ENCODE data around the gene DPP7.
"Not testable (repeated sequence)": the region's sequence is repeated elsewhere in the genome, so short reads cannot be mapped to it uniquely, and the experiment has no call there.

DPP7 gene

DNA sequence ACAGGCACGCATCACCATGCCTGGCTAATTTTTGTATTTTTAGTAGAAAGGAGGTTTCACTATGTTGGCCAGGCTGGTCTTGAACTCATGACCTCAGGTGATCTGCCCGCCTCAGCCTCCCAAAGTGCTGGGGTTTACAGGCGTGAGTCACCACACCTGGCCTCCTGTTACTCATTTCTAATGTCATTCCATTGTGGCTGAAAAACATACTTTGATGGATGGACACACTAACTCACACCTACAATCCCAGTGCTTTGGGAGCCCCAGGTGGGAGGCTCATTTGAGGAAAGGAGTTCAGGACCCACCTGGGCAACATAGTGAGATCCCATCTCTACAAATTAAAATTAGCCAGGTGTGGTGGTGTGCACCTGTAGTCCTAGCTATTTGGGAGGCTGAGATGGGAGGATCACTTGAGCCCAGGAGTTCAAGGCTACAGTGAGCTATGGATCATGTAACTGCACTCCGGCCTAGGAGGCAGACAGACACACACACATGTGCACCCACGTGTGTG is 9.5 kb upstream of the DPP7 start:
- not testable (repeated sequence) for H3K9ac ChIP-seq (ENCODE audit: low read length); H3K9me3 ChIP-seq (ENCODE audit: low read length); H3K4me1 ChIP-seq (ENCODE audit: insufficient read depth, low read length); H3K36me3 ChIP-seq (ENCODE audit: insufficient read depth, low read length); H3K4me3 ChIP-seq (ENCODE audit: low read depth in 1 of 2, low read length in 2 of 2); H3K27me3 ChIP-seq (ENCODE audit: control insufficient read depth in 1 of 2, insufficient read depth in 2 of 2, low read length in 2 of 2); H3K27ac ChIP-seq (ENCODE audit: low read depth, low read length)

DNA sequence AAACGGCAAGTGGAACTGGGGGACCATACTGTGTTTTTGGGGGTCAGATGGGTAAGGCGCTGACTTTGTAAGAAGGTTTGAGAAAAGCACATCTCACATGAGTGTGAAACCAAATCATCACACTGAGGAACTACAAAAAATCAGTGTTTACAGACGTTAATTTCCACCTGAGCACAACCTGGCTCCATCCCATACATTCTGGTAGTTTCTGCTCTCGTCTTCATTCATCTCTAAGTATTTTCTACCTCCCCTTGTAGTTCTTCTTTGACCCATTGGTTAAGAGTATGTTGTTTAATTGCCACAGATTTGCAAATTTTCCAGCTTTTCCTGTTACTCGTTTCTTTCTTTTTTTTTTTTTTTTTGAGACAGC is 8.9 kb upstream of the DPP7 start:
- H3K9me3 ChIP-seq (ENCODE audit: low read length) = no peaks in the 10 kb centered on the region
- no peaks in the 10 kb centered on the region for H3K36me3 ChIP-seq (ENCODE audit: insufficient read depth, low read length)
- no peaks in the 10 kb centered on the region for H3K27me3 ChIP-seq (ENCODE audit: control insufficient read depth in 1 of 2, insufficient read depth in 2 of 2, low read length in 2 of 2)
- H3K9ac ChIP-seq (ENCODE audit: low read length) = no peak overlapping the region
- H3K4me3 ChIP-seq (ENCODE audit: low read depth in 1 of 2, low read length in 2 of 2) = no peak overlapping the region
- H3K27ac ChIP-seq (ENCODE audit: low read depth, low read length) = no peak overlapping the region
- H3K4me1 ChIP-seq (ENCODE audit: insufficient read depth, low read length) = peaks cover 3% of the 10 kb centered on the region

DNA sequence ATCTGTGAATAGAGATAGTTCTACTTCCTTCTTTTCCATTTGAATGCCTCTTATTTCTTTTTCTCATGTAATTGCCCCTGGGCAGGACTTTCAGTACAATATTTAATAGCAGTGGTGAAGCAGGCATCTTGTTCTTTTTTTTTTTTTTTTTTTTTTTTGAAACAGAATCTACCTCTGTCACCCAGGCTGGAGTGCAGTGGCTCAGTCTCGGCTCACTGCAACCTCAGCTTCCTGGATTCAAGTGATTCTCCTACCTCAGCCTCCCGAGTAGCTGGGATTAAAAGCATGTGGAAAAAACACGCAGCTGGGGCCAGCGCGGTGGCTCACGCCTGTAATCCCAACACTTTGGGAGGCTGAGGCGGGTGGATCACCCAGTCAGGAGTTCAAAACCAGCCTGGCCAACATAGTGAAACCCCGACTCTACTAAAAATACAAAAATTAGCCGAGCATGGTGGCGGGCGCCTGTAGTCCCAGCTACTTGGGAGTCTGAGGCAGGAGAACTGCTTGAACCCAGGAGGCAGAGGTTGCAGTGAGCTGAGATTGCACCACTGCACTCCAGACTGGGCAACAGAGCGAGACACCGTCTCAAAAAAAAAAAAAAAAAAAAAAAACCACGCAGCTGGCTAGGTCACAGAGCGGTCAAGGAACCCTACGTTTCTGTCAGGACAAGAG is 8.4 kb upstream of the DPP7 start:
- H3K27ac ChIP-seq (ENCODE audit: low read depth, low read length); H3K9ac ChIP-seq (ENCODE audit: low read length); H3K27me3 ChIP-seq (ENCODE audit: control insufficient read depth in 1 of 2, insufficient read depth in 2 of 2, low read length in 2 of 2); H3K4me3 ChIP-seq (ENCODE audit: low read depth in 1 of 2, low read length in 2 of 2); H3K9me3 ChIP-seq (ENCODE audit: low read length); H3K36me3 ChIP-seq (ENCODE audit: insufficient read depth, low read length); H3K4me1 ChIP-seq (ENCODE audit: insufficient read depth, low read length): not testable (repeated sequence)

DNA sequence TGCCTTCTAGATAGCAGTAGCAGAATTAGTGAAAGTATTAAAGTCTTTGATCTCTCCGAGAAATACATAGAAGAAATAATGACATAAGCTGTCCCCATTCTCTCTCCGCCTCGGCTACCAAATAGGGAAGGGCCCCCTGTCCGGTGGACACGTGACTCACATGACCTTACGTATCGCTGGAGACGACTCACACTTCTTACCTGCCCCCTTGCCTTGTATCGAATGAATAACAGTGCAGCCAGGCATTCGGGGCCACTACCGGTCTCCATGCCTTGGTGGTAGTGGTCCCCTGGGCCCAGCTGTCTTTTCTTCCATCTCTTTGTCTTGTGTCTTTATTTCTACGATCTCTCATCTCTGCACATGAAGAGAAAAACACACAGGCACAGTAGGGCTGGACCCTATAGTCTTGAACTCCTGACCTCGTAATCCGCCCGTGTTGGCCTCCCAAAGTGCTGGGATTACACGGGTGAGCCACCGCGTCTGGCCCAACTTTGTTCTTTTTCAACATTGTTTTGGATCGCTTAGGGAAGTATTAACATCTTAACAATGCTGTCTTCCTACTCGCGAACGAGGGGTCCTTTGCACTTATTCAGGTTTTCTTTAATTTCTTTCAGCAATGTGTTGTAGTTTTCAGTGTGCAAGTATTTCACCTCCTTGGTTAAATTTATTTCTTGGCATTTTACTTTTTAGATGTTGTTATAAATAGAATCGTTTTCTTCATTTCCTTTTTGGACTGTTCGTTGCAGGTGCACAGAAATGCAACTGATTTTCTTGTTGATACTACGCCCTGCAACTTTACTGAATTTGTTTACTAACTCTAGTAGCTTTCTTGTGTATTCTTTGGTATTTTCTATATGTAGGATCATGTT is 7.6 kb upstream of the DPP7 start:
- H3K4me3 ChIP-seq (ENCODE audit: low read depth in 1 of 2, low read length in 2 of 2); H3K4me1 ChIP-seq (ENCODE audit: insufficient read depth, low read length): not testable (repeated sequence)

DNA sequence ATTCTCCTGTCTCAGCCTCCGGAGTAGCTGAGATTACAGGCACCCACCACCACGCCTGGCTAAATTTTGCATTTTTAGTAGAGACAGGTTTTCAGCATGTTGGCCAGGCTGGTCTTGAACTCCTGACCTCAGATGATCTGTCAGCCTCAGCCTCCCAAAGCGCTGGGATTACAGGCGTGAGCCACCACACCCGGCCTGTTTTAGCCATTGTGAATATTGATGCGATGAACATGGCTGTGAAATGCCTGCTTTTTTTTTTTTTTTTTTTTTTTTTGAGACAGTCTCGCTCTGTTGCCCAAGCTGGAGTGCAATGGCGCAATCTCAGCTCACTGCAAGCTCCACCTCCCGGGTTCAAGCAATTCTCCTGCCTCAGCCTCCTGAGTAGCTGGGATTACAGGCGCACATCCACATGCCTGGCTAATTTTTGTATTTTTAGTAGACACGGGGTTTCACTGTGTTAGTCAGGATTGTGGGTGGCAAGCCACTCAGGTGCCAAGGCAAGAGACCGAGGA is 3.6 kb upstream of the DPP7 start:
- H3K36me3 ChIP-seq (ENCODE audit: insufficient read depth, low read length); H3K9ac ChIP-seq (ENCODE audit: low read length); H3K27ac ChIP-seq (ENCODE audit: low read depth, low read length); H3K27me3 ChIP-seq (ENCODE audit: control insufficient read depth in 1 of 2, insufficient read depth in 2 of 2, low read length in 2 of 2); H3K9me3 ChIP-seq (ENCODE audit: low read length); H3K4me1 ChIP-seq (ENCODE audit: insufficient read depth, low read length); H3K4me3 ChIP-seq (ENCODE audit: low read depth in 1 of 2, low read length in 2 of 2): not testable (repeated sequence)

More for the DNA sequence above, 7.6 kb upstream of the DPP7 start:
- not testable (repeated sequence) for H3K36me3 ChIP-seq (ENCODE audit: insufficient read depth, low read length); H3K9ac ChIP-seq (ENCODE audit: low read length); H3K9me3 ChIP-seq (ENCODE audit: low read length); H3K27me3 ChIP-seq (ENCODE audit: control insufficient read depth in 1 of 2, insufficient read depth in 2 of 2, low read length in 2 of 2); H3K27ac ChIP-seq (ENCODE audit: low read depth, low read length)

DNA sequence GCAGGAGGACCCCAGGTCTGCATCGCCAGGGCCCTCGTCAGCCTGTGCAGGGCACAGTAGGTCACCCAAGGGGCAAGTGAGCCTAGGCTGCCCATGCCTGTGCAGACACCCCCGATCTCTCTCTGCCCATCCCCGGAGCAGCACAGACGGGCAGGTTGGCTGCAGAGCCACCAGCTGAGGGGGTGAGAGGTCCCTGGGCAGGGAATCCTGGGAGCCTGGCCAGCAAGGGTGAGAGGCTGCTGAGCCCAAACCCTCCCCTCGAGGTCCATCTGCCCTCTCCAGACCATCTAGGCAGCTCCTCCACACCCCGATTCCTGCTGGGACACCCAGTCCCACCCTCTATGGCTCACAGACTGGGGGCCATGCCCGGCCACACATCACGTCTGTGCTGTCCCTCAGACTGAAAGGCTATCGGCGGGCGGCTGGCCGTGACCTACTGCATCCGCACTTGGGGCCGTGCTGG is 2.8 kb upstream of the DPP7 start:
- no peaks in the 10 kb centered on the region for H3K9me3 ChIP-seq (ENCODE audit: low read length)

DNA sequence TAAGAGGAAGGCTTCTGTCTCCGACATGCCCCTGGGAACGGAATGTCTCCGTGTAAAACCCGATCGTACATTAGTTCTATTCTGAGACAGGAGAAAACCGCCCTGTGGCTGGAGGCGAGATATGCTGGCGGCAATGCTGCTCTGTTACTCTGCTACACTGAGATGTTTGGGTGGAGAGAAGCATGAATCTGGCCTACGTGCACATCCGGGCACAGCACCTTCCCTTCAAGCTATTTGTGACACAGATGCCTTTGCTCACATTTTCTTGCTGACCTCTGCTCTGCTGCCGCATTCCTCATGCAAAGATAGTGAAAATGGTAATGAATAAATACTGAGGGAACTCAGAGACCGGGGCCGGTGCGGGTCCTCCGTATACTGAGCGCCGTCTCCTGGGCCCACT is 2.2 kb upstream of the DPP7 start:
- Histone ChIP-seq H3K27ac (ENCODE audit: low read depth, low read length) (no peak overlapping the region), H3K4me1 (ENCODE audit: insufficient read depth, low read length) (no peaks in the 10 kb centered on the region), H3K9me3 (ENCODE audit: low read length) (no peaks in the 10 kb centered on the region)

More for the DNA sequence above, 2.8 kb upstream of the DPP7 start:
- no peak overlapping the region for H3K9ac ChIP-seq (ENCODE audit: low read length)
- H3K27me3 ChIP-seq (ENCODE audit: control insufficient read depth in 1 of 2, insufficient read depth in 2 of 2, low read length in 2 of 2) = no peaks in the 10 kb centered on the region
- H3K36me3 ChIP-seq (ENCODE audit: insufficient read depth, low read length) = peaks cover 9% of the 10 kb centered on the region
- no peak overlapping the region for H3K27ac ChIP-seq (ENCODE audit: low read depth, low read length)
- no peak overlapping the region for H3K4me3 ChIP-seq (ENCODE audit: low read depth in 1 of 2, low read length in 2 of 2)
- H3K4me1 ChIP-seq (ENCODE audit: insufficient read depth, low read length) = no peaks in the 10 kb centered on the region

DNA sequence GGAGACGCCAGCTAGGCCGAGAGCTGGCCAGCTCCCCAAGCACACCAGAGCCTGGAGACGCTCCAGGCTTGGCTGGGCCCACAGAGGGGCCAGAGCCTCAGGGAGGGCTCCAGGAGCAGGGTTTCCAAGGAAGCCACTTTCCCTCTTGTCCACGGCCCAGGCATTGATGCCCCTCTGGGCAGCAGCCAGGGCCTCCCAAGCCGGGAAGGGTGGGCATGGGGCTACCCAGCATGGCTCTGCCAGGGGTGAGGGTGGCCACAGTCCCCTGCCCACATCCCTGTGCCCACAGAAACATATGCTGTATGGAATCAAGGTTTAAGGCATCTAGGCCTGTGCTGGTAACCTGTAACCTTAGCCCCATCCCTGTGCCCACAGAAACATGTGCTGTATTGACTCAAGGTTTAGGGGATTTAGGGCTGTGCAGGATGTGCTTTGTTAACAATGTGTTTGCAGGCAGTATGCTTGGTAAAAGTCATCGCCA is 1.5 kb upstream of the DPP7 start:
- peaks cover 9% of the 10 kb centered on the region for H3K36me3 ChIP-seq (ENCODE audit: insufficient read depth, low read length)
- H3K9me3 ChIP-seq (ENCODE audit: low read length) = no peaks in the 10 kb centered on the region
- no peak overlapping the region for H3K9ac ChIP-seq (ENCODE audit: low read length)
- no peak overlapping the region for H3K4me3 ChIP-seq (ENCODE audit: low read depth in 1 of 2, low read length in 2 of 2)
- H3K27me3 ChIP-seq (ENCODE audit: control insufficient read depth in 1 of 2, insufficient read depth in 2 of 2, low read length in 2 of 2) = no peaks in the 10 kb centered on the region
- H3K4me1 ChIP-seq (ENCODE audit: insufficient read depth, low read length) = no peaks in the 10 kb centered on the region
- no peak overlapping the region for H3K27ac ChIP-seq (ENCODE audit: low read depth, low read length)

More for the DNA sequence above, 2.2 kb upstream of the DPP7 start:
- Histone ChIP-seq H3K36me3 (ENCODE audit: insufficient read depth, low read length) (peaks cover 9% of the 10 kb centered on the region), H3K9ac (ENCODE audit: low read length) (no peak overlapping the region), H3K27me3 (ENCODE audit: control insufficient read depth in 1 of 2, insufficient read depth in 2 of 2, low read length in 2 of 2) (no peaks in the 10 kb centered on the region), H3K4me3 (ENCODE audit: low read depth in 1 of 2, low read length in 2 of 2) (no peak overlapping the region)

DNA sequence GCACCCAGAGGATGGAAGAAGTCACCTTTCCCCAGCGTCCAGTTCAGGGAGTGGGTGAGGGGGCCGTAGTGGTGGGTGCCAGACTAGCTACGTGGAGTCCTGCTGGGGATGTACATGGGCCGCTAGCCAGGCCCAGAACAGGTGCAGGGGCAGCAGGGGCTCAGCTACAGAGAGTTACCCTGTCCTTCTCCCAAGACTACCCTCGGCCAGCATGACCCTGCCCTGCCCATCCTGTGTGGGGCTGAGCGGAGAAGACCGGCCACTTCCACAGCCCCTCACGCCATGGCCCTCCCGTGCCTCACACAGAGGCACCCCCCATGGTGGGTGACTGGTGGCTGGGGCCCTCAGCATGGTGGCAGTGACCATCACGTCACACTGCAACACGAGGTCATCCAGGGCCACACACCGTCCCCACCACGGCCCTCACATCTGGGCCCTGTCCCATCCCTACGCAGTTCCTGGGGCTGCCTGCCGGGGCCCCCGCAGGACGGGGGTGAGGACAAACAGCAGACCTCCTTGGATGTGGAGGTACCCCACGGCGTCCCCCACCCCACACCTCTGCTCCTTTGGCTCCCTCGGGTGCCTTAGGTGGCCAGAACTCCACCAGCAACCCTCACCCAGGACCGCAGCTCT is 977 bp upstream of the DPP7 start:
- no peaks in the 10 kb centered on the region for H3K9me3 ChIP-seq (ENCODE audit: low read length)
- no peak overlapping the region for H3K27ac ChIP-seq (ENCODE audit: low read depth, low read length)
- H3K36me3 ChIP-seq (ENCODE audit: insufficient read depth, low read length) = peaks cover 9% of the 10 kb centered on the region
- no peak overlapping the region for H3K9ac ChIP-seq (ENCODE audit: low read length)
- H3K27me3 ChIP-seq (ENCODE audit: control insufficient read depth in 1 of 2, insufficient read depth in 2 of 2, low read length in 2 of 2) = no peaks in the 10 kb centered on the region
- no peaks in the 10 kb centered on the region for H3K4me1 ChIP-seq (ENCODE audit: insufficient read depth, low read length)
- H3K4me3 ChIP-seq (ENCODE audit: low read depth in 1 of 2, low read length in 2 of 2) = no peak overlapping the region

DNA sequence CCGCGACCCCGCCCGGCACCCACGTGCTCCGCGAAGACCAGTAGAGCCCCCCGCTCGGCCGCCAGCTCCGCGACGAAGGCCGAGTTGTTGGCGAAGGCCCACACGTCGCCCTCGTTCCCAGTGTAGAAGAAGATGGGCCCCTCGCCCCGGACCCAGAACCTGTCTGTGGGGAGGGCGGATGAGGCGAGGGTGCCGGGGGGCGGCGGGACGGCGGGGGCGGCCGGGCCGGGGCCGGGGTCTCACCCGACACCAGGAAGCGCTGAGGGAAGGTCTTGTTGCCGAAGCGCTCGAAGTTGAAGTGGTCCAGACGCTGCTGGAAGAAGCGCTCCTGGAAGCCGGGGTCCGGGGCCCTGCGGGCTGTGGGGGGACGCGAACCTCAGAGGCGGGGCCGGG is 317 bp downstream of the DPP7 start:
- peak overlapping the region; percentile 44 for H3K27ac ChIP-seq (ENCODE audit: low read depth, low read length)
- no peaks in the 10 kb centered on the region for H3K9me3 ChIP-seq (ENCODE audit: low read length)
- H3K9ac ChIP-seq (ENCODE audit: low read length) = no peak overlapping the region
- peak overlapping the region; percentile 47 to 74 for H3K4me3 ChIP-seq (ENCODE audit: low read depth in 1 of 2, low read length in 2 of 2)
- no peaks in the 10 kb centered on the region for H3K4me1 ChIP-seq (ENCODE audit: insufficient read depth, low read length)
- H3K36me3 ChIP-seq (ENCODE audit: insufficient read depth, low read length) = peaks cover 9% of the 10 kb centered on the region
- H3K27me3 ChIP-seq (ENCODE audit: control insufficient read depth in 1 of 2, insufficient read depth in 2 of 2, low read length in 2 of 2) = no peaks in the 10 kb centered on the region
